ENCODE results near the gene SYT1.

DNA sequence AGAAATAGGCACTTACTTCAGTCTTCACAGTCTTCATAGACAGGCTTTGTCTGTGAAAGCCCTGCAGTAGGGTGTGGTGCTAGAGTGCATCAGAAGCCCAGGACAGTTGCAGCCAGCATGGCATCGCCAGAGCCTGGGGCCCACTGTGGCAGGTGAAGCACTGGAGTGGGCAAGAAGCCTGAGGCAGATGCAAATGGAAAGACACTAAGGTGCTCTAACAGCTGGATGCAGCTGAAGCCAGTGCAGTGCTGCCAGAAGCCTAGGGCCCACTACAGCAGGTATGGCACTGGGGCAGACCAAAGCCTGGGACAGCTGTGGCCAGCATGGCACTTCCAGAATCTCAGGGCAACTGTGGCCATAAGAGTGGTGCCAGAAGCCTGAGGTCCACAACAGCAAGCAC lies 358.6 kb downstream of the SYT1 start:
- TF ChIP-seq, protein P1, sequence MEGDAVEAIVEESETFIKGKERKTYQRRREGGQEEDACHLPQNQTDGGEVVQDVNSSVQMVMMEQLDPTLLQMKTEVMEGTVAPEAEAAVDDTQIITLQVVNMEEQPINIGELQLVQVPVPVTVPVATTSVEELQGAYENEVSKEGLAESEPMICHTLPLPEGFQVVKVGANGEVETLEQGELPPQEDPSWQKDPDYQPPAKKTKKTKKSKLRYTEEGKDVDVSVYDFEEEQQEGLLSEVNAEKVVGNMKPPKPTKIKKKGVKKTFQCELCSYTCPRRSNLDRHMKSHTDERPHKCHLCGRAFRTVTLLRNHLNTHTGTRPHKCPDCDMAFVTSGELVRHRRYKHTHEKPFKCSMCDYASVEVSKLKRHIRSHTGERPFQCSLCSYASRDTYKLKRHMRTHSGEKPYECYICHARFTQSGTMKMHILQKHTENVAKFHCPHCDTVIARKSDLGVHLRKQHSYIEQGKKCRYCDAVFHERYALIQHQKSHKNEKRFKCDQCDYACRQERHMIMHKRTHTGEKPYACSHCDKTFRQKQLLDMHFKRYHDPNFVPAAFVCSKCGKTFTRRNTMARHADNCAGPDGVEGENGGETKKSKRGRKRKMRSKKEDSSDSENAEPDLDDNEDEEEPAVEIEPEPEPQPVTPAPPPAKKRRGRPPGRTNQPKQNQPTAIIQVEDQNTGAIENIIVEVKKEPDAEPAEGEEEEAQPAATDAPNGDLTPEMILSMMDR (IDR thresholded peaks at IDR 0.05 in 2 of 3, conservative IDR thresholded peaks at IDR 0.05 in 1 of 3; ENCODE audit: borderline replicate concordance in 1 of 3, insufficient read depth in 1 of 3, low read depth in 2 of 3, low read length in 2 of 3), result no peak
- no peak for TF ChIP-seq CEBPB (IDR thresholded peaks at IDR 0.05; ENCODE audit: low read depth)
- TF ChIP-seq, protein P2, sequence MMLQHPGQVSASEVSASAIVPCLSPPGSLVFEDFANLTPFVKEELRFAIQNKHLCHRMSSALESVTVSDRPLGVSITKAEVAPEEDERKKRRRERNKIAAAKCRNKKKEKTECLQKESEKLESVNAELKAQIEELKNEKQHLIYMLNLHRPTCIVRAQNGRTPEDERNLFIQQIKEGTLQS (IDR thresholded peaks at IDR 0.05), result no peak
- no peak for TF ChIP-seq CBX3 (IDR thresholded peaks at IDR 0.05; ENCODE audit: low read depth)
- TF ChIP-seq EZH2 (IDR thresholded peaks at IDR 0.05), result no peak
- no peak for TF ChIP-seq FOSL1 (IDR thresholded peaks at IDR 0.05; ENCODE audit: low read depth)
- no peak for TF ChIP-seq POLR2A (IDR thresholded peaks at IDR 0.05; ENCODE audit: borderline replicate concordance, extremely low read depth, insufficient read depth, insufficient read length)
- TF ChIP-seq, protein P3, sequence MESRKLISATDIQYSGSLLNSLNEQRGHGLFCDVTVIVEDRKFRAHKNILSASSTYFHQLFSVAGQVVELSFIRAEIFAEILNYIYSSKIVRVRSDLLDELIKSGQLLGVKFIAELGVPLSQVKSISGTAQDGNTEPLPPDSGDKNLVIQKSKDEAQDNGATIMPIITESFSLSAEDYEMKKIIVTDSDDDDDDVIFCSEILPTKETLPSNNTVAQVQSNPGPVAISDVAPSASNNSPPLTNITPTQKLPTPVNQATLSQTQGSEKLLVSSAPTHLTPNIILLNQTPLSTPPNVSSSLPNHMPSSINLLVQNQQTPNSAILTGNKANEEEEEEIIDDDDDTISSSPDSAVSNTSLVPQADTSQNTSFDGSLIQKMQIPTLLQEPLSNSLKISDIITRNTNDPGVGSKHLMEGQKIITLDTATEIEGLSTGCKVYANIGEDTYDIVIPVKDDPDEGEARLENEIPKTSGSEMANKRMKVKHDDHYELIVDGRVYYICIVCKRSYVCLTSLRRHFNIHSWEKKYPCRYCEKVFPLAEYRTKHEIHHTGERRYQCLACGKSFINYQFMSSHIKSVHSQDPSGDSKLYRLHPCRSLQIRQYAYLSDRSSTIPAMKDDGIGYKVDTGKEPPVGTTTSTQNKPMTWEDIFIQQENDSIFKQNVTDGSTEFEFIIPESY (IDR thresholded peaks at IDR 0.05; ENCODE audit: extremely low read depth, insufficient replicate concordance, low read length), result no peak
- TF ChIP-seq RAD21 (IDR thresholded peaks at IDR 0.05; ENCODE audit: low read depth), result no peak

All from HCT116 (cell line).